Activated T-helper 1 cell treated with anti-CD3 and anti-CD28 coated beads, Interleukin-12 subunit alpha, Interleukin-12 subunit beta, Interleukin-2, Interleukin-4 antibody, amounts not matched to agents 30 ng/mL and 10 ng/mL and 1 ng/mL, durations not matched to agents 14 hours and 24 hours and 36 hours (primary cell): ENCODE measurements around the gene IFITM2. TPM values are rescaled to one million over a fixed set of nuclear protein-coding genes. Genes with fewer than 3 reads are reported as not detected.
"Not testable (repeated sequence)": the region's sequence is repeated elsewhere in the genome, so short reads cannot be mapped to it uniquely, and the experiment has no call there.

Experiments used
- DNase-seq: peaks from one replicate; pipeline ENCODE4 v3.0.0; 2021; ENCODE audit warnings: low spot score
- H3K27ac Mint-ChIP-seq: one replicate; pipeline ENCODE4 v1.8.0; 2021; ENCODE audit warnings: mild to moderate bottlenecking, mixed read lengths
- H3K27me3 Mint-ChIP-seq: one replicate; pipeline ENCODE4 v1.8.0; 2022; ENCODE audit warnings: mild to moderate bottlenecking, moderate library complexity, mixed read lengths; ENCODE audit not compliant: insufficient read depth
- H3K36me3 Mint-ChIP-seq: one replicate; pipeline ENCODE4 v1.8.0; 2021; ENCODE audit warnings: low read depth, mixed read lengths
- H3K4me1 Mint-ChIP-seq: one replicate; pipeline ENCODE4 v1.8.0; 2021; ENCODE audit warnings: low read depth, mixed read lengths
- H3K4me3 Mint-ChIP-seq: one replicate; pipeline ENCODE4 v1.8.0; 2021; ENCODE audit warnings: mild to moderate bottlenecking, moderate library complexity, mixed read lengths
- H3K9me3 Mint-ChIP-seq: one replicate; pipeline ENCODE4 v1.8.0; 2021; ENCODE audit warnings: mixed read lengths
- intact Hi-C: fragments of 100-400 bp; cut with micrococcal nuclease; formaldehyde crosslinking; loops from one replicate; pipeline ENCODE4 v1.15.1; 2024
- total RNA-seq: library from RNA; stranded (reverse); gene quantifications from 2 replicates; pipeline ENCODE4 v1.2.3, GENCODE V29; 2022

IFITM2 gene
- total RNA-seq, 1 donor from 2014 or later: 521 TPM

GRCh38 chr11:344836-345578 lies 37.4 kb downstream of the IFITM2 start:
- intact Hi-C loops: no loop called here
- Mint-ChIP-seq H3K9me3 (no peaks in the 10 kb centered on the region), H3K4me1 (peaks cover 10% of the 10 kb centered on the region), H3K27me3 (peaks cover 17% of the 10 kb centered on the region), H3K36me3 (no peaks in the 10 kb centered on the region), H3K27ac (no peak overlapping the region), H3K4me3 (no peak overlapping the region)
- no peak for DNase-seq

GRCh38 chr11:346529-346928 lies 38.9 kb downstream of the IFITM2 start:
- no peak overlapping the region for H3K27ac Mint-ChIP-seq

GRCh38 chr11:349270-349954 lies 41.8 kb downstream of the IFITM2 start:
- intact Hi-C loops, DNase-seq, H3K4me3 Mint-ChIP-seq, H3K36me3 Mint-ChIP-seq, H3K9me3 Mint-ChIP-seq, H3K27ac Mint-ChIP-seq: not testable (repeated sequence)
- Mint-ChIP-seq H3K4me1 (peaks cover 30% of the 10 kb centered on the region), H3K27me3 (peaks cover 22% of the 10 kb centered on the region)

More at GRCh38 chr11:346529-346928, 38.9 kb downstream of the IFITM2 start:
- Mint-ChIP-seq H3K36me3 (no peaks in the 10 kb centered on the region), H3K4me1 (peaks cover 19% of the 10 kb centered on the region), H3K27me3 (peaks cover 22% of the 10 kb centered on the region), H3K4me3 (no peak overlapping the region), H3K9me3 (no peaks in the 10 kb centered on the region)
- intact Hi-C loops: no loop called here
- no peak for DNase-seq

- peaks cover 22% of the 10 kb centered on the region for H3K27me3 Mint-ChIP-seq
- H3K27ac Mint-ChIP-seq, DNase-seq, H3K4me3 Mint-ChIP-seq, intact Hi-C loops, H3K9me3 Mint-ChIP-seq, H3K36me3 Mint-ChIP-seq: not testable (repeated sequence)
- peaks cover 33% of the 10 kb centered on the region for H3K4me1 Mint-ChIP-seq
Measured at GRCh38 chr11:350033-350722, 42.6 kb downstream of the IFITM2 start.

- no peak for DNase-seq
- Mint-ChIP-seq H3K27me3 (peaks cover 17% of the 10 kb centered on the region), H3K4me3 (no peak overlapping the region), H3K4me1 (peaks cover 36% of the 10 kb centered on the region), H3K36me3 (no peaks in the 10 kb centered on the region), H3K9me3 (no peaks in the 10 kb centered on the region), H3K27ac (no peak overlapping the region)
- intact Hi-C loops: no loop called here
Measured at GRCh38 chr11:350723-351255, 43.2 kb downstream of the IFITM2 start.

GRCh38 chr11:351411-351810 lies 43.8 kb downstream of the IFITM2 start:
- Mint-ChIP-seq H3K4me1 (peaks cover 36% of the 10 kb centered on the region), H3K4me3 (no peak overlapping the region), H3K27ac (no peak overlapping the region), H3K9me3 (no peaks in the 10 kb centered on the region), H3K27me3 (peaks cover 10% of the 10 kb centered on the region), H3K36me3 (no peaks in the 10 kb centered on the region)
- DNase-seq: no peak
- intact Hi-C loops: no loop called here

GRCh38 chr11:352456-353031 lies 44.9 kb downstream of the IFITM2 start:
- no peak overlapping the region for H3K4me3 Mint-ChIP-seq
- no peak overlapping the region for H3K27ac Mint-ChIP-seq
- H3K27me3 Mint-ChIP-seq: peaks cover 9% of the 10 kb centered on the region
- DNase-seq: no peak
- H3K9me3 Mint-ChIP-seq: no peaks in the 10 kb centered on the region
- no peaks in the 10 kb centered on the region for H3K36me3 Mint-ChIP-seq
- H3K4me1 Mint-ChIP-seq: peaks cover 36% of the 10 kb centered on the region
- intact Hi-C loops: no loop called here

GRCh38 chr11:353179-353873 lies 45.7 kb downstream of the IFITM2 start:
- H3K9me3 Mint-ChIP-seq: no peaks in the 10 kb centered on the region
- DNase-seq: no peak
- H3K27me3 Mint-ChIP-seq: peaks cover 6% of the 10 kb centered on the region
- intact Hi-C loops: no loop called here
- H3K4me1 Mint-ChIP-seq: peaks cover 36% of the 10 kb centered on the region
- H3K27ac Mint-ChIP-seq: peak overlapping the region; percentile 45
- peak overlapping the region; percentile 9 for H3K4me3 Mint-ChIP-seq
- no peaks in the 10 kb centered on the region for H3K36me3 Mint-ChIP-seq

- intact Hi-C loops: loop anchor here (1.0 to 5.0 kb wide), 8 partner anchors 43 to 151 kb away; partner anchors contain the start of genes BET1L, PGGHG, PSMD13 and RIC8A
- no peaks in the 10 kb centered on the region for H3K9me3 Mint-ChIP-seq
- peak overlapping the region; percentile 86 for H3K4me3 Mint-ChIP-seq
- peaks cover 26% of the 10 kb centered on the region for H3K4me1 Mint-ChIP-seq
- DNase-seq: peak; percentile 85
- peak overlapping the region; percentile 93 for H3K27ac Mint-ChIP-seq
- no peaks in the 10 kb centered on the region for H3K36me3 Mint-ChIP-seq
- peaks cover 4% of the 10 kb centered on the region for H3K27me3 Mint-ChIP-seq
Measured at GRCh38 chr11:355581-356458, 48.2 kb downstream of the IFITM2 start.

- no peaks in the 10 kb centered on the region for H3K36me3 Mint-ChIP-seq
- H3K9me3 Mint-ChIP-seq: no peaks in the 10 kb centered on the region
- H3K27me3 Mint-ChIP-seq: peaks cover 3% of the 10 kb centered on the region
- H3K4me1 Mint-ChIP-seq: peaks cover 24% of the 10 kb centered on the region
- no peak for DNase-seq
- intact Hi-C loops: loop anchor here (1.0 to 5.0 kb wide), 5 partner anchors 69 to 151 kb away; partner anchors contain the start of genes BET1L, PGGHG, PSMD13 and RIC8A
- H3K4me3 Mint-ChIP-seq: no peak overlapping the region
- no peak overlapping the region for H3K27ac Mint-ChIP-seq
Measured at GRCh38 chr11:356610-357009, 49.0 kb downstream of the IFITM2 start.

- Mint-ChIP-seq H3K27me3 (peaks cover 3% of the 10 kb centered on the region), H3K9me3 (no peaks in the 10 kb centered on the region), H3K36me3 (no peaks in the 10 kb centered on the region), H3K4me1 (peaks cover 19% of the 10 kb centered on the region), H3K27ac (no peak overlapping the region), H3K4me3 (no peak overlapping the region)
- intact Hi-C loops: loop anchor here (5.0 kb wide), 4 partner anchors 70 to 150 kb away; partner anchors contain the start of genes PGGHG, PSMD13, RNH1 and SIRT3
- DNase-seq: no peak
Measured at GRCh38 chr11:357582-357981, 50.0 kb downstream of the IFITM2 start.
